Tibial artery (tissue), 4 donors: ENCODE results near the gene SYPL2.

Experiments
- DNase-seq, 2 donors: peaks; one replicate each; pipeline ENCODE4 v3.0.0-alpha.2; 2019
- H3K27ac ChIP-seq, 2 donors: fragments of 200-600 bp; sonication (generic) in 1 of 2; 1 replicate in 1 of 2; 2 replicates in 1 of 2; pipeline ENCODE4 v1.5.1; 2018 to 2019; ENCODE audit warnings: mild to moderate bottlenecking in 1 of 2
- H3K27me3 ChIP-seq, 2 donors: fragments of 200-600 bp; sonication (generic) in 1 of 2; one replicate each; pipeline versions ENCODE4 v1.5.1 to v1.6.0; 2016 to 2019
- H3K36me3 ChIP-seq, 3 donors: fragments of 200-600 bp; sonication (generic) in 2 of 3; one replicate each; pipeline ENCODE4 v1.5.1; 2016 to 2019; ENCODE audit warnings: mild to moderate bottlenecking in 2 of 3
- H3K4me1 ChIP-seq, 4 donors: fragments of 200-600 bp; sonication (generic) in 2 of 4; 1 replicate in 3 of 4; 2 replicates in 1 of 4; pipeline ENCODE4 v1.5.1; 2016 to 2019
- H3K4me3 ChIP-seq, 2 donors: fragments of 200-600 bp; sonication (generic) in 1 of 2; 1 replicate in 1 of 2; 2 replicates in 1 of 2; pipeline ENCODE4 v1.5.1; 2018 to 2019; ENCODE audit warnings: mild to moderate bottlenecking in 2 of 2
- H3K9me3 ChIP-seq, 3 donors: fragments of 200-600 bp; sonication (generic) in 1 of 3; one replicate each; pipeline ENCODE4 v1.5.1; 2016 to 2019
- intact Hi-C: fragments of 100-400 bp; cut with DNase I; formaldehyde crosslinking; loops from one replicate; pipeline ENCODE4 v1.15.0; 2023; ENCODE audit warnings: low total_unique reads
- TF ChIP-seq, protein P1 (sequence below), 2 experiments: fragments of 200-600 bp in 1 of 2; fragments of 450-650 bp in 1 of 2; IDR thresholded peaks; one replicate each; pipeline ENCODE4 v1.5.1; 2017 to 2019; ENCODE audit warnings: antibody characterized with exemption in 2 of 2, mild to moderate bottlenecking in 1 of 2, moderate library complexity in 1 of 2

The SYPL2 gene

DNA sequence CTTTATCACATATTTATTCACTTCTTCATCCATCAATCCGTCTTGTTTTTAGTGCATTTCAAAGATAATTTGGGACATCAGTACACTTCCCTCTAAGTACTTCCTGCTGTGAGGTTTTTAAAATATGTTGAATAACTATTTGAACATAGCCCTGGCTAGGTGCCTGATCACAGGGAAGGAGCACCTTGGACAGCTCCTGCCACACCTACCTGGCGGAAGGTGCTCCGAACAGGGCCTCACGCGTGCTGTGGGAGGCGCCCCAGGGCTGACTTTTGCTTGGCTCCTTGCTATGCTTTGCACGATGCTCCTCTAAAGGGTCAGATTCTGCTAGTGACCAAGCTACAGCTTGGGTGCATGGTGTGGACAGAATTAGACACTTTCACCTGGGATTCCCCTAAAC is 12.5 kb downstream of the SYPL2 start:
- TF ChIP-seq, protein P1, sequence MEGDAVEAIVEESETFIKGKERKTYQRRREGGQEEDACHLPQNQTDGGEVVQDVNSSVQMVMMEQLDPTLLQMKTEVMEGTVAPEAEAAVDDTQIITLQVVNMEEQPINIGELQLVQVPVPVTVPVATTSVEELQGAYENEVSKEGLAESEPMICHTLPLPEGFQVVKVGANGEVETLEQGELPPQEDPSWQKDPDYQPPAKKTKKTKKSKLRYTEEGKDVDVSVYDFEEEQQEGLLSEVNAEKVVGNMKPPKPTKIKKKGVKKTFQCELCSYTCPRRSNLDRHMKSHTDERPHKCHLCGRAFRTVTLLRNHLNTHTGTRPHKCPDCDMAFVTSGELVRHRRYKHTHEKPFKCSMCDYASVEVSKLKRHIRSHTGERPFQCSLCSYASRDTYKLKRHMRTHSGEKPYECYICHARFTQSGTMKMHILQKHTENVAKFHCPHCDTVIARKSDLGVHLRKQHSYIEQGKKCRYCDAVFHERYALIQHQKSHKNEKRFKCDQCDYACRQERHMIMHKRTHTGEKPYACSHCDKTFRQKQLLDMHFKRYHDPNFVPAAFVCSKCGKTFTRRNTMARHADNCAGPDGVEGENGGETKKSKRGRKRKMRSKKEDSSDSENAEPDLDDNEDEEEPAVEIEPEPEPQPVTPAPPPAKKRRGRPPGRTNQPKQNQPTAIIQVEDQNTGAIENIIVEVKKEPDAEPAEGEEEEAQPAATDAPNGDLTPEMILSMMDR (IDR thresholded peaks at IDR 0.05), result no peak
- Histone ChIP-seq H3K4me1 (peaks cover 0 to 7% (median 6%) of the 10 kb centered on the region in 4 donors), H3K27ac (no peak overlapping the region), H3K27me3 (no peaks in the 10 kb centered on the region), H3K4me3 (no peak overlapping the region), H3K9me3 (no peaks in the 10 kb centered on the region), H3K36me3 (no peaks in the 10 kb centered on the region)
- intact Hi-C loops, result no loop called here
- DNase-seq, result no peak

DNA sequence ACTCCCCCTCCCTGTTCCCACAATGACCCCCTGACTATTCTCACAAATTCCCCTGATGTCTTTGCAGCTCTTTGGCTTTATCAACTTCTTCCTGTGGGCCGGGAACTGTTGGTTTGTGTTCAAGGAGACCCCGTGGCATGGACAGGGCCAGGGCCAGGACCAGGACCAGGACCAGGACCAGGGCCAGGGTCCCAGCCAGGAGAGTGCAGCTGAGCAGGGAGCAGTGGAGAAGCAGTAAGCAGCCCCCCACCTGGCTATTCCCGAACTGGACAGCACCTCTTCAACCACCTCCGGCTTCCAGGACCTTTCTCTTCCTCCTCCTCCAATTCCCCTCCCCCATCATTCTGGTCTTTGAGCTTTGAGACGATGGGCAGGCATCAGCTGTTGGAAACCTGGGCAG is 13.0 kb downstream of the SYPL2 start:
- DNase-seq, result no peak

DNA sequence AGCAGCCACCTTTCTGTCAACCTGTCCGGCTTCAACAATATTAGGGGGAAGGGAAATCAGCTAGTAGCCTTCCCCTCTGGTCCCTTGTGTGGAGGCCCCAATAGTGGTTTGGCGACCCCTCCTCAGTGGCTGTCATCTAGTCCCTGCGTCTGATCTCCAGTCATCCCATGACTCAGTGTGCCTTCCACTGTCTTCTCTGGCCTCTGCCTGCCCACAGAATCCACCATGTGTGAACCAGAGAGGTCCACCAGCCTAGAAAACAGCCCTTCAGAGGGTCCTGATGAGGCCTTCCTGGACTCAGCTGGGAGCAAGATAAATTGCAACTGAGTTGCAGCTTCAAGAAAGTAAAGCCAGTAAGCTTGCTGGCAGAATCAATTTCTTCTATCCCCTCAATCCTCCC is 13.6 kb downstream of the SYPL2 start:
- peaks cover 0 to 14% (median 14%) of the 10 kb centered on the region in 4 donors for H3K4me1 ChIP-seq
- no peaks in the 10 kb centered on the region for H3K9me3 ChIP-seq

More for the DNA sequence above, 13.0 kb downstream of the SYPL2 start:
- H3K4me3 ChIP-seq, result no peak overlapping the region
- H3K9me3 ChIP-seq, result no peaks in the 10 kb centered on the region
- TF ChIP-seq, protein P1 (IDR thresholded peaks at IDR 0.05), result no peak
- H3K36me3 ChIP-seq, result no peaks in the 10 kb centered on the region
- intact Hi-C loops, result no loop called here
- no peaks in the 10 kb centered on the region for H3K27me3 ChIP-seq
- H3K27ac ChIP-seq, result no peak overlapping the region
- peaks cover 0 to 8% (median 8%) of the 10 kb centered on the region in 4 donors for H3K4me1 ChIP-seq

GRCh38 chr1:109481646-109482045 is 15.3 kb downstream of the SYPL2 start:
- H3K27ac ChIP-seq, result no peak overlapping the region
- H3K27me3 ChIP-seq, result no peaks in the 10 kb centered on the region
- intact Hi-C loops, result loop anchor here (10.0 kb wide), 1 partner anchor 217 kb away; no protein-coding TSS in a partner anchor
- peaks cover 0 to 19% (median 16%) of the 10 kb centered on the region in 4 donors for H3K4me1 ChIP-seq
- H3K36me3 ChIP-seq, result no peaks in the 10 kb centered on the region
- no peak overlapping the region for H3K4me3 ChIP-seq
- no peaks in the 10 kb centered on the region for H3K9me3 ChIP-seq
- TF ChIP-seq, protein P1 (IDR thresholded peaks at IDR 0.05), result no peak
- no peak for DNase-seq

More for the DNA sequence above, 13.6 kb downstream of the SYPL2 start:
- H3K4me3 ChIP-seq, result no peak overlapping the region
- TF ChIP-seq, protein P1 (IDR thresholded peaks at IDR 0.05), result no peak
- H3K36me3 ChIP-seq, result no peaks in the 10 kb centered on the region
- intact Hi-C loops, result loop anchor here (10.0 kb wide), 1 partner anchor 215 kb away; no protein-coding TSS in a partner anchor
- no peak for DNase-seq
- H3K27ac ChIP-seq, result no peak overlapping the region
- H3K27me3 ChIP-seq, result no peaks in the 10 kb centered on the region

GRCh38 chr1:109482242-109482641 is 15.9 kb downstream of the SYPL2 start:
- peaks cover 0 to 19% (median 16%) of the 10 kb centered on the region in 4 donors for H3K4me1 ChIP-seq
- H3K9me3 ChIP-seq, result no peaks in the 10 kb centered on the region
- TF ChIP-seq, protein P1 (IDR thresholded peaks at IDR 0.05), result no peak
- DNase-seq, result no peak
- H3K27me3 ChIP-seq, result no peaks in the 10 kb centered on the region
- peaks cover 0 to 5% (median 0%) of the 10 kb centered on the region in 3 donors for H3K36me3 ChIP-seq
- intact Hi-C loops, result loop anchor here (10.0 kb wide), 1 partner anchor 217 kb away; no protein-coding TSS in a partner anchor
- H3K4me3 ChIP-seq, result no peak overlapping the region
- no peak overlapping the region for H3K27ac ChIP-seq
